AG09309 (cell line): ENCODE measurements around the gene ENC1.

Source experiments
- DNase-seq: peaks from one replicate; pipeline ENCODE4 v3.0.0-alpha.2; 2010; ENCODE audit warnings: low read depth
- H3K4me3 ChIP-seq: 2 replicates; pipeline ENCODE4 v1.5.1; 2011; ENCODE audit warnings: mild to moderate bottlenecking, low read depth, low read length, moderate library complexity; ENCODE audit not compliant: control insufficient read depth
- TF ChIP-seq, protein P1 (sequence below): IDR thresholded peaks from 2 replicates; pipeline ENCODE4 v1.5.1; 2011; ENCODE audit warnings: mild to moderate bottlenecking, low read depth, low read length, inconsistent platforms; ENCODE audit not compliant: insufficient read depth, control insufficient read depth; ENCODE audit errors: missing control alignments

Gene ENC1

DNA sequence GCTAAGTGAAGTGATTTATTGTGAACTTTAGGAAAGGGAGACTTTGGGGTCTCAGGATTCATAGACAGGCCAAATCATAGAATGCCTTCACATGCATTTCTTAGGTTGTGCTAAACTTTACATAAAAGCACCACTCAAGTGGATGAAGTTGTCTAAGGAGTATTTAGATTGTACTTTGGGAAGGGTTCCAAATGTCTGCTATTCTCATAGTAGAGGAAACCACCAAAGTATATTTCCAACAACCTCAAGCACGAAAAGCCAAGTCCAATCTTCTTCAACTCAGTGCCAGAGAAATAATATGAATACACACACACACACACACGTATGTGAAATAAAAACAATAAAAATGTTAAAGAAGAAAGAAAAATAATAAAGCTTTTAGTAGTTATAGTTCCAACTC lies 41.8 kb downstream of the ENC1 start:
- H3K4me3 ChIP-seq: no peak overlapping the region
- TF ChIP-seq, protein P1, sequence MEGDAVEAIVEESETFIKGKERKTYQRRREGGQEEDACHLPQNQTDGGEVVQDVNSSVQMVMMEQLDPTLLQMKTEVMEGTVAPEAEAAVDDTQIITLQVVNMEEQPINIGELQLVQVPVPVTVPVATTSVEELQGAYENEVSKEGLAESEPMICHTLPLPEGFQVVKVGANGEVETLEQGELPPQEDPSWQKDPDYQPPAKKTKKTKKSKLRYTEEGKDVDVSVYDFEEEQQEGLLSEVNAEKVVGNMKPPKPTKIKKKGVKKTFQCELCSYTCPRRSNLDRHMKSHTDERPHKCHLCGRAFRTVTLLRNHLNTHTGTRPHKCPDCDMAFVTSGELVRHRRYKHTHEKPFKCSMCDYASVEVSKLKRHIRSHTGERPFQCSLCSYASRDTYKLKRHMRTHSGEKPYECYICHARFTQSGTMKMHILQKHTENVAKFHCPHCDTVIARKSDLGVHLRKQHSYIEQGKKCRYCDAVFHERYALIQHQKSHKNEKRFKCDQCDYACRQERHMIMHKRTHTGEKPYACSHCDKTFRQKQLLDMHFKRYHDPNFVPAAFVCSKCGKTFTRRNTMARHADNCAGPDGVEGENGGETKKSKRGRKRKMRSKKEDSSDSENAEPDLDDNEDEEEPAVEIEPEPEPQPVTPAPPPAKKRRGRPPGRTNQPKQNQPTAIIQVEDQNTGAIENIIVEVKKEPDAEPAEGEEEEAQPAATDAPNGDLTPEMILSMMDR: no peak
- DNase-seq: no peak

DNA sequence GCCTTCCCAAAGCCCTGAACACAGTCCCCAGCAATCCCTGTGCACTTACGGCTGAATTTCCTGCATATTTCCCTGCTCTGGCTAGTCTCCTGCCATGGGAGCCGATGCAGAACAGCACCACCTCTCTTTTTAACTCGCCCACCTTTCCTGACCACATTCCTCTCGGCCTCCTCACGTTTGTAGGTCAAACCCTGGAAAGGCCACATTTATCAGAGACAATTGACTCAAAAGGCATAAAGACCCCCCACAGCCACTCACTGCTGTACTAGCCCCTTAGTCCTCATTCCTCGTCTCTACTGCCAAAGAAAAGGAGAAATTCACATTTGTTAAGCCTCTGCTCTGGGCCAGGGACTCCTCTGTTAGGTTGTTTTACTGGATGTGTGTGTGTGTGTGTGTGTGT lies 43.6 kb downstream of the ENC1 start:
- no peak for DNase-seq
- no peak overlapping the region for H3K4me3 ChIP-seq
- TF ChIP-seq, protein P1: no peak

DNA sequence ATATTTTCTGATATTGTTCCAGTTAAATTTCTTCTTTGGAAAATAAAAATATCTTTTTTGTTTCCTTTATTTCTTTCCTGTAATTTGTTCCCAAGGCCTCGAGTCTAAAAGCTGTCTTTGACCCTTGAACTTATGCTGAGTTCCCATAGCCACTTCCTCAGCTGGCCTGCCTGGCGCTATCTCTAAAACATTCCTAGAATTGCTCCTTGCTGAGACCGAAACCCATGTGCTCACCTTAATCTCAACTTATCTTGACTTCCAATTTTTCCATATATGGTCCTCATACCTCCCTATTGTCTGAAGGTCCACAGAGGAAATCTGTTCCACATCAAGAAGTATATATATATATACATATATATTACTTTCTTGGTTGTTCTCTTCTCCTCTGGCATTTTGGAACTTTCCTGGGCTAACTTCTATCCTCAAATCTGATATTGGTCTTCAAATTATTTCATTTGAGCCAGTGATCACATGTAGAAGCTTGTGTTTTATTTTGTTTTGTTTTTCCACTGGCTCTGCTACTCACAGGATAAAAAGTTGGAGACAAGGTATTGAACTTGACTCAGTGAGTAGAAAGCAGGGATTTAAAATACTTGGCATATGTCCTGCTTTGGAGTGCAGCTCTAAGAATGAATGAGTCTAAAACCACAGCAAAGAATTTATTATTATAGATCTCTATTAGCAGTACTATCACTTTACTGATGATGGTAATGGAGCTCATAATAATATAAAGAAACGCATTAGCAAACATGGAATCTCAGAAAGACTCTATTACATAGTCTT lies 45.2 kb downstream of the ENC1 start:
- TF ChIP-seq, protein P1: no peak
- no peak for DNase-seq
- no peak overlapping the region for H3K4me3 ChIP-seq

DNA sequence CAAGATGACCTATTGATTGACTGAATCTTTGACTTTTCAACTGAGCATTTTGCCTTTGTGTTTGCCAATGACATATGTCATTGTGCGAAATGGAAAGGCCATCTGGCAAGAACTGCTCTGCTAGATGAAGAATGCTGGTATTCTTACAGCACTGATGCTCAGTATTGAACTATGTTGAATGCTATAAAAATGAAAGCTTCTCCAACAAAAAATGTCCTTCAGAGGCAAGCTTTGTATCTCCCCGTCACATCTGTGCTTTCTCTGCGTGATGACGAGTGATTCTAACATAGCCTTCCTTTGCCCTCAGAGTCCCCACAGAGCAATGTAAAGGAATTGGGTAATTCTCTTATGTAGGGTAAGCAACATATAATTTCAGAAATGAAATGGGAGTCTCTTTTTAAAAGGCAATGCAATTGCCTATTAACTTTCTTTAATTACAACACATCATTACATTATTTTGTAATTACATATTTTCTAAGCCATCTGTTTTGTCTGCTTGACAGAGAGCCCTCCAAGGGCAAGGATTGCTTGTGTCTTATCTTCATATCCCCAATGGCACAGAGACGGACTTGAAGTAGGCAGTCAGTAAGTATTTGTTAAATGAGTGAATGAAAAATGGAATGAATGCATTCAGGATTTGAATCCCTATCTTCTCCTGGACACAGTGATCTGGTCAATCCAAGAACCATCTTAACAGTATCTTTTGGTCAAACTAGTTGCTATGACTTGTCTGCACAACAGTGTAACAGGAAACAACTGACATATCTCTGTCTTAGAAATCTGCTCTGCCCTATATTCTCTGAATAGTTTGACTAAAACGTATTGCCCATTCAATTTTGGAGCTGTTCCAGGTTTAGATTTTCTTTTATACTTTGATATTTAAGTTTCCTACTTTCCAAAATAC lies 46.1 kb downstream of the ENC1 start:
- no peak overlapping the region for H3K4me3 ChIP-seq
- no peak for DNase-seq
- TF ChIP-seq, protein P1: no peak

DNA sequence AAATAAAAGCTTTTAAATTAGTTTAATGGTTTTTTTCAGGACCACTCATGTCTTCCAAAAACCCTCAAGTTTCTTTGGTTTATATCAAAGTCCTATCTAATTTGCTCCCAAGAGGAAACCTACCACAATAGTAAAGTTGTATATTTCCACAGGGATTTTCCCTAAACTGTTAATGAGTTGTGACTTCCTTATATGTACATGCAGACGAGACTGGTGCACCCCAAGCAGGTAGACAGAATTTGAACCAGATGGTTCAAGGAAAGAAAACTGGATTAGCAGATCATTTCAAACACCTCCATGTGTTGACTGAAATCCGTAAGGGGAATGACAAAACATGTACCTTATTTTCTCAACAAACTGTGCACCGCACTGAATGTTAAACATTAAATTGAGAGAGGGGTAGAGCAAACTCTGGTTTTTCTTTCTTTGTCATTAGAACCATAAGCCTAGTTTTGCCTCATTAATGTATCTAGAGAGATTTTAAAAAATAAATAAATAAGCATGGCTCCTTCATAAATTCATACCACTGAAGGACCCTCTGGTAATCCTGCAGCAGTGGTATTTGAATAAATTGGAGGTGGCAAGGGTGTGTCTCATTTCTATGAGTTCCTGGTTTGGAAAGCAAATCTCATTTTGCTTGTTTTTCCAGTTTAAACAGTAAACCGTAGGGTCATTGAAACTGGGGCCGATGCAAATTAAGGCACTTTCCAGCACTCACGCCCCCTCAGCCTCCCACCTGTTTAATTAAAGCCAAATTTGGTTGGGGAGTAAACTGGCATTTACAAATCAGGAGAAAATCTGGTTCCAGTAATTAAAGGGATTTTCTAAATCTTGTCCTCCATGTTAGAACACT lies 51.1 kb downstream of the ENC1 start:
- H3K4me3 ChIP-seq: no peak overlapping the region
- TF ChIP-seq, protein P1: no peak
- DNase-seq: no peak

DNA sequence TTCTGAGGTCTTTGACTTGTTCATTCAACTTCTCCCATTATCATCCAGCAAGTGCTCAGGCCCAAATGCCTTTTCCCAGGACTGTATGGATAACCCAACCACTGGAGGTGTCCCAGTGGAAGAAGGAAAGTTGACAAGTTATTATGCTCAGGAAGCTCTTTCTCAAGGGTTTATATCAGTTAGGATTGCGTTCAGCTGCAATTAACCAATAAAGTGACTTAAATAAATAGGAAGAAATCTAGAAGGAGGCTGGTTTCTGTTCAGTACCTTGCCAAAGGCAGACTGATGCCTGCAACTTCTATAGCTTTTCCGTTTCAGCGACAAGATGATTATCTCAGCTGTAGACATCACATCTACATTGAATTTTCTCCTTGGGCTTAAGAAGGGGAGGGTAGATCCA lies 52.1 kb downstream of the ENC1 start:
- TF ChIP-seq, protein P1: no peak
- no peak for DNase-seq
- H3K4me3 ChIP-seq: no peak overlapping the region
